ENCODE results near the gene SLC39A12.

Gene SLC39A12

GRCh38 chr10:17951868-17952371, at the start of gene SLC39A12:
Gene SLC39A12 (plus strand): TSS chr10:17951918. CDS start chr10:17953277, 1,359 bp downstream.
- DNase-seq (ENCODE audit: low read depth in 2 of 2), result peak; percentile 52 to 74
- H3K4me3 ChIP-seq (replicated peaks in 1 of 2; ENCODE audit: low read depth in 2 of 2, low read length in 2 of 2), result no peak within 1 kb of the TSS
- TF ChIP-seq, protein P1, sequence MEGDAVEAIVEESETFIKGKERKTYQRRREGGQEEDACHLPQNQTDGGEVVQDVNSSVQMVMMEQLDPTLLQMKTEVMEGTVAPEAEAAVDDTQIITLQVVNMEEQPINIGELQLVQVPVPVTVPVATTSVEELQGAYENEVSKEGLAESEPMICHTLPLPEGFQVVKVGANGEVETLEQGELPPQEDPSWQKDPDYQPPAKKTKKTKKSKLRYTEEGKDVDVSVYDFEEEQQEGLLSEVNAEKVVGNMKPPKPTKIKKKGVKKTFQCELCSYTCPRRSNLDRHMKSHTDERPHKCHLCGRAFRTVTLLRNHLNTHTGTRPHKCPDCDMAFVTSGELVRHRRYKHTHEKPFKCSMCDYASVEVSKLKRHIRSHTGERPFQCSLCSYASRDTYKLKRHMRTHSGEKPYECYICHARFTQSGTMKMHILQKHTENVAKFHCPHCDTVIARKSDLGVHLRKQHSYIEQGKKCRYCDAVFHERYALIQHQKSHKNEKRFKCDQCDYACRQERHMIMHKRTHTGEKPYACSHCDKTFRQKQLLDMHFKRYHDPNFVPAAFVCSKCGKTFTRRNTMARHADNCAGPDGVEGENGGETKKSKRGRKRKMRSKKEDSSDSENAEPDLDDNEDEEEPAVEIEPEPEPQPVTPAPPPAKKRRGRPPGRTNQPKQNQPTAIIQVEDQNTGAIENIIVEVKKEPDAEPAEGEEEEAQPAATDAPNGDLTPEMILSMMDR (IDR thresholded peaks at IDR 0.05; ENCODE audit: low read depth, low read length), result no peak

DNA sequence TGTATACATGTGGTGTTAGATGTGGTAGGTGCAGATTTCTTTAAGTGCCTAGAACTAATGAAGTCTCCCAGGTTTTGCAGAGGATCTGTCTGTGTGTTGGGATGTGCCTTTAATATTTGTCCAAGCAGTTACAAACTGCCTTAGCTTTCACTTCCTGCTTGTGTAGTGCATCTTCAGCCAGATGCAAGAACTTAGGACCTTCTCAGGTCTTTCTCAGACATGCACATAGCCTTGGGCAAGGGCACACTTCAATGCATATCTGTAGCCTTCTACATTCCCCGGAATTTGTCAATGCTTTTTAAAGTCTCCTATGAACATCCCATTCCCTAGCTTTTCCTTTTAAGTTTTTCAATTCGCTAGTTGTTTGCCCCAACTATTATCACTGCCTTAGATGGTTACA, 47.2 kb upstream of the SLC39A12 start:
- TF ChIP-seq, protein P1 (IDR thresholded peaks at IDR 0.05; ENCODE audit: low read depth, low read length), result no peak

GRCh38 chr10:17905491-17905890, 46.2 kb upstream of the SLC39A12 start:
- TF ChIP-seq, protein P1 (IDR thresholded peaks at IDR 0.05; ENCODE audit: low read depth, low read length), result no peak
- H3K4me3 ChIP-seq (replicated peaks in 1 of 2; ENCODE audit: low read depth in 2 of 2, low read length in 2 of 2), result no peak overlapping the region
- DNase-seq (ENCODE audit: low read depth in 2 of 2), result peak; percentile 16 to 50

More for the DNA sequence above, 47.2 kb upstream of the SLC39A12 start:
- no peak for DNase-seq (ENCODE audit: low read depth in 2 of 2)
- H3K4me3 ChIP-seq (replicated peaks in 1 of 2; ENCODE audit: low read depth in 2 of 2, low read length in 2 of 2), result no peak overlapping the region

DNA sequence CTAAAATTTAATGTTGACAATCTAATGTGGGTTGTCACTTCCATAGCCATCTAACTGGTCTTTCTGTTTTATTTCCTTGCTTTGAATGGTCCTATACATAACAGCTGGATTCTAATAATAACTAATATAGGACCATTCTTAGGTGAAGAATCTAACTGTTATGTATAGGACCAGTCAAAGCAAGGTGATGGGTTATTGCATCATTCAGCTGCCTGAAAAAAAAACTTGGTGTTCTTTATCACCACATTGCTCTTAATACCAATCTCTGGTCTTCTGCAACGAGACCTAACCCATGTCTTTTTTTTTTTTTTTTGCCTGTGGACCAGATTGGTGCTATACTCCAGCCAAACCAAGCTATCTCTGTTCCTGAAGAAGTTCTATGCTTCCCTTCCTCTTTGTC, 45.7 kb upstream of the SLC39A12 start:
- no peak for DNase-seq (ENCODE audit: low read depth in 2 of 2)
- TF ChIP-seq, protein P1 (IDR thresholded peaks at IDR 0.05; ENCODE audit: low read depth, low read length), result no peak
- H3K4me3 ChIP-seq (replicated peaks in 1 of 2; ENCODE audit: low read depth in 2 of 2, low read length in 2 of 2), result no peak overlapping the region

DNA sequence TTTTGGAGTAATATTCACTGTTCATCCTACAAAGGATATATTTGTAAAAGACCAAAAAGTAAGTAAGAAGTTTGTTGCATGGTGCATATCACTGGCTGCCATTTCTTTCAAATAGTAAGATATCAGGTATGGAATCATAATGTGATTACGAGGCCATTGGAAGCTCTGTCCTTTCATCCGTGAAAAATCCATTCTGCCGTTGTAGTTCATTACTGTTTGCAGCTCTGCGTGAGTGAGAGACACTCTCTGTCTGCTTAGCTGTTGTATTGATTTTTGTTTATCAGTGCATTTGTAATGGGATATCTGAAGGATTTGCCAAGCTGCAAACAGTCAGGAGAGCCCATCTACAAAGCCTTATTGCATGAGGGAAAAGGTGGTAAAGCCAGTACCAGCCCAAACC, 44.1 kb upstream of the SLC39A12 start:
- DNase-seq (ENCODE audit: low read depth in 2 of 2), result no peak
- TF ChIP-seq, protein P1 (IDR thresholded peaks at IDR 0.05; ENCODE audit: low read depth, low read length), result no peak
- H3K4me3 ChIP-seq (replicated peaks in 1 of 2; ENCODE audit: low read depth in 2 of 2, low read length in 2 of 2), result no peak overlapping the region

DNA sequence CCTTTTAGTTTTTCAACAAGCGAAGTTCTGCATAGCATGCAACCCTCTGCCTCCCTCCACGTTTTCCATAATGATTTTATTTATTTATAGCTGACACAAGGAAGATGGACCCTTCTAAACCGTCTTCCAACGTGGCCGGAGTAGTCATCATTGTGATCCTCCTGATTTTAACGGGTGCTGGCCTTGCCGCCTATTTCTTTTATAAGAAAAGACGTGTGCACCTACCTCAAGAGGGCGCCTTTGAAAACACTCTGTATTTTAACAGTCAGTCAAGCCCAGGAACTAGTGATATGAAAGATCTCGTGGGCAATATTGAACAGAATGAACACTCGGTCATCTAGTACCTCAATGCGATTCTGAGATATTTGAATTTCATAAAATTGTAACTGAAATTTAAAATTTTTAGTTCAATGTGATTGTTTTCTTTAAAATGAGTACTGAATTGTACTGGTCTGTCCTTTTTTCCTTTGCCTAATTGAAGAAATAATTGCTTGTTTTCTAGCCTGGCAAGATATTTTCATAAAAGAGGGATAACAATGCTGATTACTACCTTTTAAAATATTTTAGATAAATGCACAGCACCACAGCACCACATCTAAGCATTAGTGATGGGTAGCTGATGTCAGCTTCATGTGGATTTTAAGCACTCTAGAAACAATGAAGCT, 41.5 kb upstream of the SLC39A12 start:
- no peak overlapping the region for H3K4me3 ChIP-seq (replicated peaks in 1 of 2; ENCODE audit: low read depth in 2 of 2, low read length in 2 of 2)
- peak; percentile 71 to 80 for DNase-seq (ENCODE audit: low read depth in 2 of 2)
- TF ChIP-seq, protein P1 (IDR thresholded peaks at IDR 0.05; ENCODE audit: low read depth, low read length), result peak; percentile 53

All from cardiac fibroblast (primary cell).